NCI-H446 treated with DMSO at 0.1 percent for 48 hours (cell line): ENCODE data around the gene NEDD4L.

Source experiments
- DNase-seq: peaks from one replicate; lab custom pipeline; 2025; lab: John Stamatoyannopoulos, UW

The NEDD4L gene

DNA sequence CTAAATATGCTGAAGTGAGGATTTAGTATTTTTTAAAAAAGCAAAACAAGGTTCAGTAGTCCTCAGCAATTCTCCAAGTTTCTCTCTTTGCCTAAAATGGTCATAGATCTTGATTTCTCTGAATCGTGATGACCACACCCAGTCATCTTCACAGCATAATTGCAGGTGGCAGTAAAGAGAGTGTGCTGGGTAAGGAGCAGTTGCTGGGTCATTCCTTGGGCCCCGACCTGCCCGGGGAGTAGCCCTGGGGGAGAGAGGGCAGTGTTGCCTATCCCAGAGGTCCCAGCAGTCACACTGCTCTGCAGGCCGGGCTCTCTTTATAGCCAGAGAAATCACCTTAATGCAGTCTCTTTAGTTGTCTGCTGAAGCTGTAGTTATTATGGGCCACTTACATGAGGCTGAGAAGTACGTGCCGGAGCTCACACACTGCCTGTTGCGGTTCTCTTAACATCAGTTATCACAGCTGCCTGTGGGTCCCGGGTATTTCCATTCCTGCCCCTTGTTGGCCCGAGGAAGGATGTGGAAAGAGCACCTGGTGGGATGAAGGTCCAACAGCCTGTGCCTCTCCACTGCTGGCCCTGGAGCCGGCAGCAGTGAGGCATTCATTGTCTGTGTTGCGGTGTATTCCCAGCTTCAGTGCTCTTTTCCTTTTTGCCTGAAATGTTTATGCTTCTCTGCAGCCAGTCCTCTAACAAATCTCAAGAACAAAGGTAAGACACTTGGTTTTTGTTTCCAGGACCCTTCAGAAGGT is 354.8 kb downstream of the NEDD4L start:
- DNase-seq = no peak

DNA sequence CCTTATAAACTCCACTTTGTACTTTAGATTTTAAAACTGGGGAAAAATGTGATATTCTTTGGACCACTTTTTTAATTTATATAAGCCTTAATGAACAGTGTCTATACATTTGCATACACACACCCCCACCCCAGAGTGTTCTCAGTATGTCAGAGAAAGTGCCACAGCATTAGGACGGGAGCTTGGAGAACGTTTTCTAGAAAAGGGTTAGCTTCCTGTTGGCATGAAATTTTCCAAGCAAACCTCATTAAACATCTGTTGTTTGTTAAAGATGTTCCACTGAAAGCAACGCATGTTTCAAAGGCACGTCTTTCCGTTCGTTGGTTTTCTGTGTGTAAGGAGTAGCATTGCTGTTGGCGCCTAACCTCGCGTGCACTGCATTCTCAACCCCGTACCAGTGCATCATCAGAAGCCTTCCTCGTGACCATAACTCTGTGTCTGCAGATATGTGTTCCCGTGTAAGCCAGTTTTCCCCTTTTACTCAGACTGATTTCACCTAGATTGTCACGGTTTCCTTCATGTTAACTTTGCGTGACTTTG is 356.4 kb downstream of the NEDD4L start:
- no peak for DNase-seq

DNA sequence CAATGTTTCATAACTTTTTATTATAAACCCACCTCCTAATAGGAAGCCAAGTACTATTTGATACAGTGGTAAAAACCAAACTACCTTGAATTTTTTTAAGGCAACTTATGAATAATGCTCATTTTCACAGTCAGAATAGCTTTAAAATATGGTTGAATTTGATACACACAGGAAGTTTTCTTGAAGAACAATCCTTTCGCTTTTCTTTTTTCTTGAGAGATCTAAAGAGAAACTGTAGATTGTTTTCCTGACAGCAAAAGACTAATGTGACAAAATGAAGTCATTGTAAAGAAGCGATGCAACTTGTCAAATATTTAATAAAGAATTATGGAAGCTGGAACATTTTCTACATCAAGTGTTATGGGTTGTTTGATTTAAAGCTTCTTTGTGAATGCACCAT is 357.2 kb downstream of the NEDD4L start:
- no peak for DNase-seq

DNA sequence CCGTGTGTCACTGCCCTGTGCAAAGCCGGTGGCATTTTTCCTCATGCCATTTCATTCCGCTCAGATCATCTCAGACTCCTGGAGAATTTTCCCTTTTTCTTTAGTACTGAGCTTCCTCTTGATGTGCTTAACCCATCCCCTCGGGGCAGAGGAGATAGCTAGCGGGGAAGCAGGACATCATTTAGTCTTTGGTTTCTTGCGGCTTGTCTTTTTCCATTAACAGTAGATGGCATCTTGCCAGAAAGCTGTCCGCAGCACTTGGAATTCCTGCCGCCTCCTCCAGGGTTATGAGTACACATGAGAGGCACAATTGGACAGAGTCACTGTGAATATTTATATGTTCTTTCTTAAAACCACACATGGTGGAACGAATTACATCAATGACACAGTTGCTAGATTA is 358.2 kb downstream of the NEDD4L start:
- DNase-seq = no peak

DNA sequence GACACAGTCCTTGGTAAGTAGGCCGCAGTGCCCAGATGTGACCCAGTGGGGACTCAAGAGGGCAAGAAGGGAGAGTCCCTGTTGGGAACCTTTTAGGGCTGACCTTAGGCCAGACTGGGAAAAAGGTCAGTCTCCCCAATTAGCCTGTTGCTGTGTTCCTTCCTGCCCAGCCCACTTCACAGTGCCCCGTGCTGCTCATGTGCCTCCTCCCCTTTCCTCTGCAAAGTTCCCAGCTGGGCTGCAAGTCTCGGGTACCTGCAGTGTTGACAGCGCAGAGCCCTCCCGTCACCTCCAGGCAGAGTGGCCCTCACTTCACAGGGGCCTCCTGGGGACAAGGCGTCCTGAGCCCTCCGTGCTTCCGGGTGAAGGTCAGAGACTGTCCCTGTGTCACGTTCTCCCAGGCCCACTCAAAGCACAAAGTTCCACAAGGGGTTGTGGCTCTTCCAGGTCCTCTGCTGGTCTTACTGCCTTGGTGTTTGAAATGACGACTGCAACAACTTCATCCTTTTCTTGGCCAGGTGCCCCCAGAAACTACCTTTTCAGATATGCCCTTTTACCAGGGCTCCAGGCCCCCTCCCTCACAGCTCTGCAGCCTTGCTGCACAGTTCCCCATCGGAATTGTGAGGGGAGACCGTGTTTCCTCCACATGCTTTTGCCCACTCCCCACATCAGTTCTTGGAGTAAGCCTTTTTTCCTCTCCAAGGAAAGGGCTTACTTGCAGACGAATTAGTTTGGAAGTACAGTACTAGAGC is 359.1 kb downstream of the NEDD4L start:
- DNase-seq = no peak

DNA sequence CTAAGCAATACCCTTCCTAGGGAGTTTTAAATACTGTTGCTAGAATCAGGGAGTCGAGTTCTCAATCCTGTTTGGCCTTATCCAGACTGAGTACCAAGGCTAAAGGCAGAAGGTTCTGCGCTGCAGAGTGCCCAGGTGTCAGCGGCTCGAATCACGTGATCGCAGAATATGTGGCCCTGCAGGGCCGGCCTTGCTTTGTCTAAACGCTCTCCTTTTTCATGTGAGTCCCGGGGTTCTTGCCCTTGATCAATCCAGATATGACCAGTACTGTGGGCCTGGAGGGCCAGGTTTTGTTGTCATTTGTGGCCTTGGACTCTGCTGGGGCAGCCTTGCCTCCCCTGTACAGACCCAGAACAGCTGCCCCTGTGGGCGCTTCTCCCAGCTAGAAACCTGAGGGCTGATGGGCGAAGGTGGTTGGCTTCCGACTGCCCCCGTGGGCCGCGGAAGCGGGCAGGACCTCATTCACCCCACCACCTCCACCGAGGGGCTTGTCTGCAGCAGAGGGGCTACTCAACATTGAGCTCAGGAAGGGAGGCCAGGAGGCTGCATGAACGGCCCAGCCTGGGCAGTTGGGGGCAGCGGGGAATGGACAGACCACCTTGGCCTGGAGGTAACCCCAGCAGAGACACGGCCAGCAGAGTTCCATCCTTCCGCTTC is 359.9 kb downstream of the NEDD4L start:
- DNase-seq = no peak

DNA sequence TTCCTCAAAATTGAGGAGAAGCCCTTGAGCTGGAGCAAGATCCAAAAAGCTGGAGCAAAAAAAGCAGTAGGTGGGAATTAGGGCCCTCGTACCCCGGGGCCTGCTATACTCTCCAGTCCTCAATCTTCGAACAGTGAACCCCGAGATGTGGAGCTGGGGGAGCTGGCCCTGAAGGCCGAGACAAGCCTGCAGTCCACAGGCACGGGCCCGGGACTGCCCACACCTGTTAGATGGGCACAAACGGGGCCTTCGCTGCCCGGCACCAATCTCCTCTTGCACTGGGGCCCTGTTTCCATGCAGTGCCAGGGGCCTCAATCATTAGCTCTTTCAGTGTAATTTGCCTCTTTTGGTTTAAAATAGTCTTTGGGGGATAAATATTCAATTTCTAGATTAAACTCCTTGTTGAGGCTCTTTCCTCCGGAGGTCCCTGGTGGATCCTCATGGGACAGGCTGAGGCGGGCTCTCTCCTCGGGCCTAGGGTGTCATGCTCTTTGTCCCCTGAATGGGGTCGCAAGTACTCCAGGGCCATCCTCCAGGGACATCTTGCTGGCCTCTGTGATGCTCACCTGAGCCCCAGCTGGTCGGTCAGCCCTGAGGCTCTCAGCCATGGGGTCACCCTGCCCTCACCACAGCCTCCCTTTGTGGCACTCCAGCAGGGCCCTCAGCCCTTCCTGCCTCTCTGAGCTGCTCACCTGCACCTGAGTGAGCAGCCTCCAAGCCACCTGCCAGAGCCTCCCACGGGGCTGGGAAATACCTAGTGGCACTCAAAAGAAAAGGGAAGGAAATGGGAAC is 361.3 kb downstream of the NEDD4L start:
- DNase-seq = no peak

DNA sequence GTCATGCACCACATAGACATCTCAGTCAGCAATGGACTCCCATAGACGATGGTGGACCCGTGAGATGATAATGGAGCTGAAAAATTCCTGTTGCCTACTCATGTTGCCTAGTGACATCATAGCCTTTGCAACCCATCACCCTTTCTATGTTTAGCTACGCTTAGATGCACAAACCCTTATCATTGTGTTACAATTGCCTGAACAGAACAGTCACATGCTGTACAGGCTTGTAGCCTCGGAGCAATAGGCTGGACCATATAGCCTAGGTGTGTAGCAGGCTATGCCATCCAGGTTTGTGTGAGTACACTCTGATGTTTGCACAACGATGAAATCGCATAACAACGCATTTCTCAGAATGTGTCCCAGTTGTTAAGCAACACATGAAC is 363.2 kb downstream of the NEDD4L start:
- no peak for DNase-seq

DNA sequence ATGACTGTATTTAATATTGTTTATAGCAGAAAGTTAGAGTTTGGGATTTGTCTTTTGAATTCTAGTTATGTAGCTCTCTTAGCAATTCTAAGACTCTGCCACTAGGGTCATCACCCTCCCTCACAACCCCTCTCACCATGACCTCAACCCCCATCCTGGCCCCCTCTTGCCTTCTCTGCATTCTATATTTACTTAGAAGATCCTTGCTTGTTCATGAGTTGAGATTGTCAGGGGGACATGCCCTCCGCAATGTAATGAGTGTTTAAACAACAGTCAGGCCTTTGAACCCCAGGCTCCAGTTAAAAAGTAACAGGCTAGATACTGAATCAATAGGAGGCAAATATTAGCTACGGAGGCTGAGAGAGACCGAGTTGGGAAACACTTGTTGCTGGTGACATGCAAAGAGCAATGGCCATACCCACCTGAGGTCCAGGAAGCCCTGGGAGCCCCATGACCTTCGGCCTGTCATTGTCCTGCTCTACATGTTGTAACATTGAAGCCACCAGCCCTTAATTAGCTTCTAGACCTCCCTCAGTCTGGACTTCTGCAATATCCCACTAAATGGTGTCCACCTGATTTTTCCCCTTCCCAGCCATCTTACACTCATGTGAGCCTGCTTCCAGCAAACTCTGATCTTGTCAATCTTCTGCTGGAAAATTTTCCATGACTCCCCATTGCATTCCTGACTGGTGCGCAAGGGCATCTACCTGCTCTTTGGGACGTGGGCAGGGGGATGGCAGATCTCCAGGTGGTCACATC is 363.8 kb downstream of the NEDD4L start:
- no peak for DNase-seq

DNA sequence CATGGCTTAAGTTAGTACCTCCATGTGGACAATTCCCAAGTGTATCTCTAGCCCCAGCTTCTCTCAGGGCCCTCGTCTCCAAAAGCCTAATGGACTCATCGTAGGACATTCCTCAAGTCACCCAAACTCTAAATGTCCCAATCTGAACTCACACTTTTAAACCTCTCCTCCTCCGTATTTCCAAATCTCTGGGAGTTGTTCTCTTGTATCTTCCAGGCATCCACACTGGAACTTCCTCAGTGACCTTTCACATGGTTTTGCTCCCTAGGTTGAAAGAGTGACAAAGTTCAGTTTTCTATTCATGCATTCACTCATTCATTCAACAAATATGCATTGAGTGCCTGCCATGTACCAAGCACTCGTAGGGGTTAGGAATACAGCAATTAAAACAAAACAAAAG is 364.6 kb downstream of the NEDD4L start:
- no peak for DNase-seq

DNA sequence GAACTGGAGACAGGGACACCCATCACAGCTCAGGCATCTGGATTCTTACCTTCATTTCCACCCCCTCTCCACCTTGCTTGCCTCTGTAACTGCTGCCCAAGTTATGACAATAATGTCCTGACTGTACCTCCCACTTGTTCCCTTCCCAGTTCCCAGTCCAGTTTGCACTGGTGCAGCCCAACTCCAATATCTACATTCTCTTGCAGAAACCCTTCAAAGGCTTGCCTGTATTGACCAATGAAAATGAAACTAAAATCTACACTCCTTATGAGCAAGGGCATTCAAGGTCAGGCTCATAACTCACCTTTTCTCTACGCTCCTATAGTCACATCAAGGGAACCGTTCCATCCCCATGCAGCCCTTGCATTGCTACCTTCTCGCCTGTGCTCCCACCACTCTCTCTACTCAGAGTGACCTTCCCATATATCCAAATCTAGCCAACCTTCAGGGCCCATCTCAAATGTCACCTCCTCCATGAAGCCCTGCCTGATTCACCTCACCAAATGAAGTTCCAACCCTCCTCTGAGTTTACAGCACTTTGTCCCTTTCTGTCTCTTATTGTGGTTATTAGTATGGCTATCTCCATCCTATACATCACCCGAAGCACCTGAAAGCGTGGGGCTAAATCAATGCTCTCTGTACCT is 365.9 kb downstream of the NEDD4L start:
- no peak for DNase-seq

DNA sequence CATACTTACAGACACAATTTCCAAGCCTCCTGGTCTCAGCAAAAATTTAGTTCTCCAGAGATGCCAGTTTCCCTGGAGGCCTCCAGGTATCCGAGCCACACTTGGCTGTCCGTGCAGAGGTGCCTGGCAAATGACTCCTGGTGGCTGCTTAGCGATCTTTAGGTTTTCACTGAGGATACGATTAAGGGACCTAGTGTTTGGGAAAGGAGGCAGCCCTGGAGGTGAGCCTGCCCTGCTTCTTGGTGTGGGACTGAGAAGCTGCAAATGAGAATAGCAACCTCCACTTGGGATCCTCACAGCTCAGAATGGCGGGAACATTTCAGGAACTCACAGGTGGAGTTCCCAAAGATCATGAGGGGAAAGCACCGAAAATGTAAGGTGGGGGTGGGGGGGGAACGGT is 367.3 kb downstream of the NEDD4L start:
- DNase-seq = no peak

DNA sequence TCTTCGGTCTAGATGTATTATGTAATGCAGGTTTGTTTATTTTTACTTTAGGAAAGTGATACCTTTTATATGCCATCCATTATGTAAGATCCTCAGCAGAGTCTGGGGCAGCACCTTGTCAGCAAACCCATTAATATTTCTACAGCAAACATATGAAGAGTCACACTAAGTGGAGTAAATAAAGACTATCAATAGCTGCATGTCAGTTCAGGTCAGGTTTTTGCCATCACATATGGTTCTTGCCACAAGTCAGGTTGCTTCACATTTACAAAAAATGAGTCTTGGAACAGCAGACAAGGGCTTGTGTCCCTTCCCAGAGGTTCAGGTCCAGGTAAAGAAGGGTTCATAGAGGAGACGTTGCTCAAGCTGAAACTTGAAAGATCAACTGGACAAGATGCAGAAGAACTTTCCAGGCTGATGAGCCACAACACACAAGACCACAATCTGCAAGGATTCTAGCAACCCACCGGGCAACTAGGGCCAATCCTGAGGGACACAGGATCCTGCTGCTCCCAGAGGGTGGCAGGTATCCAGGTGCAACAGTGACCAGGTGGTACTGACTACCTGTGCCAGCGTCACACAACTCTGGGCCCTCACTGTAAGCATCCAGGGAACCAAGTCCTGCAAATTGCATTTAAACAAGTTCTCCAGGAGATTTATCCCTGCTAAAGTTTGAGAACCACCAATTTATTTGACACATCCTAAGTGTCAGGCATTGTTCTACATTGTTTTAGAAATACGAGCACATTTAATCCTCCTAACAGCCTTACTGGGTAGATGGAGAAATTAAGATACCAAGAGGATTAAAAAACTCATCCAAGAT is 369.0 kb downstream of the NEDD4L start:
- no peak for DNase-seq

DNA sequence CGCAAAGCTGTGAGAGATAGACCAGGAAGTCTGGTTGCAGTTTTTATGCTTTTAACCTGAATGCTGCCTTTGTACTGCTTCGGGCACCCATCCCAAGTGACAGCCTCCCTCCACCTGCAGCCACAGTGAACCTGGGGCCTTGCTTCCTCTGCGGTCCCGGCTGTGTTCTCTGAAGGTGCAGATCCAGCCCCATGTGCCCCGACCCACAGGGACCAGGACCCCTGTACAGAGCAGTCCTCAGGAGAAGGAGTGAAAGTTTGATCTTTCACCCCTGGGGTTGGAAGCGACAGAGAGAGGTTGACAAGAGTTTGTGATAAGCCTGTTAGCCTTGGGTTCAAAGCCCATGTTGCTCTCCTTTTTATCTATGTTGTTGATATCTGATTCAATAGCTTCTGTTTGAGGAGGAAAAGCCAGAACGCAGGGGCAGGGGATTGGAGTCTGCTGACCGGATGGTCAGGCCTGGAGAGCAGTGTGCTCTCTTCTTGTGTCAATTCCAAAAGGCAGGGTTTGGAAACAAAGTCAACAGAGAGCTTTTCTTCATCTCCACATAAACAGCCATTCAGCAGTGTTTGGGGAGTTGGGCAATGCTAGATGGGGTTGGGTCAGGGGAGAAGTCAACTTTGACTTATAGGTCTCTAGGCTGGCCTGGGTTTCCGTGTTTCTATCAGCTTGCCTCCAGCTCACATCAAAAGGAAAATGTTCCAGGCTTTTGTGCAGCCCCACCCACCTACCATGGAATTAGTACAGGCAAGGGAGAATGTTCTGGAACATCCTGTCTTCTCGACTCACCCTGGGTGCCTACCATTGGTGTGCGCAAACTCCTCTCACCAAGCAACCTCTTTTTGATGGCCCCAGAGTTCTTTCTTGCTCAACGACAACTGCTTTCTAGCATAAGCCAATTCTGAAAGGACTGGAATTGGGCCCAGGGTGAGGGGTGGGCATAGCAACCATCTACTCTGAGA is 369.9 kb downstream of the NEDD4L start:
- no peak for DNase-seq

DNA sequence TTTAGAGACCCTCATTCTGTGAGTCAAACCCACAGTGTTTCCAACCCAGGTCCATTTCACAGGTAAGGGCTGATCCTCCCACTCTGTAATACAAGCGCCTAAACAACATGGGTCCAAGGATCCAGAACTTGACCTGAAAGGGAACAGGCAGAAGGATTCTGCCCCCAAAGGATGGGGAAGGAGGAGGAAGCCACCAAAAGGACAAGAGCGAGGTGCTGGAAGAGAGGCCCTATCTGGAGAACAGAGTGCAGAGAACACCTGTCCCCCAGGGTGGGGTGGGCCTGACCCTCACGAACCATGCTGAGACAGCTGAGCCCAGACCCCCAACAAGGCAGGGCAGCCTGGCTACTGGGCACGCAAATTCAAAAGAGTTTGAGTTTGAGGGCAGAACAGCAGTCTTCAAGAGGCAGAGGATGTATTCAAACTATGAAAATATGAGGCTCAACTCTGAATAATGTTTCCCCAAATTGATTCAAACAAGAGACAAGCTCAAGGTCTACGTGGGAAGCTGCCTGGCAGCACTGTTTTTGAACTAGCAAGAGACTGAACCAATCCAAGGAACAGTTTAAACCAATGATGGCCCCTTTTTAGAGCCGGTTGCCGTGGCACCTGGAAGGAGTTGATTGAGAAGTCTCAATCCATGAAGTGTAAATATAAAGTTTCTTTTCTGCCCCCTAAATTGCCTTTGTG is 372.1 kb downstream of the NEDD4L start:
- DNase-seq = no peak

DNA sequence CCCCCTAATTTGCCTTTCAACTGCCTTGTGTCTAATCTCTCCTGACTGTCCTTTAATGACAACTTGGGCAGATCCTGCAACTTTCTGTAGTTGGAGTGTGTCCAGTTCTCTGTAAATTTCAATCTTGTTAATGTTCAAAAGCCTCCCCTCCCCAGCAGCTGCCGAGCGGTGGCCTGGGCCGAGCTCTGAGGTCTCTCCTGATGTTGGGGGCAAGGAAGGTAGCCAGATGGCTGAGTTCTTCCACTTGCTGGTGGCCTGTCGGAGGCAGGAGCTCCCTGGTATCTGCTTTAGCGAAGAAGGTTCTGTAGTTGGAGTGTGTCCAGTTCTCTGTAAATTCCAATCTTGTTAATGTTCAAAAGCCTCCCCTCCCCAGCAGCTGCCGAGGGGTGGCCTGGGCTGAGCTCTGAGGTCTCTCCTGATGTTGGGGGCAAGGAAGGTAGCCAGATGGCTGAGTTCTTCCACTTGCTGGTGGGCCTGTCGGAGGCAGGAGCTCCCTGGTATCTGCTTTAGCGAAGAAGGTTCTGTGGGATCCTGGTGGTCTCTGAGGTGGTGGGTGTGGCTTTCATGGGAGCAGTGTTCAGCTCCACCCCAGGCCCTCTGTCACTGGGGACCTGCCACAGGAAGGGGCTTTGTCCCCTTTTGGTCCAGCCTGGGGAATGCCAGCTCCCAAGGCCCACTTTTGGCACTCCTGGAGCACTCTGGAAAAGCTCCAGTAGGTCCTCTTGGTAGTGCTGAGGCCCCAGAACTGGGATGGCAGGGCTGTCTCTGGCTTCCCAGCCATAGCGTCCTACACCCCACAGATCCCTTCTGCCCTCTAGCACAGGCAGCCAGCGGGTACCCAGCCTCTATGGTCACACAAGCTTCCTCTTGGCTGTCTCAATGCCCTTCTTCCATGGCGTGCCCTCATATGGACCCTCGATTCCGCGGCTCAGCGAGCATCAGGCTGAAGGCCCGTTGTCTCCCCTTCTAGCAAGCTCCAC is 373.0 kb downstream of the NEDD4L start:
- peak; percentile 43 for DNase-seq

DNA sequence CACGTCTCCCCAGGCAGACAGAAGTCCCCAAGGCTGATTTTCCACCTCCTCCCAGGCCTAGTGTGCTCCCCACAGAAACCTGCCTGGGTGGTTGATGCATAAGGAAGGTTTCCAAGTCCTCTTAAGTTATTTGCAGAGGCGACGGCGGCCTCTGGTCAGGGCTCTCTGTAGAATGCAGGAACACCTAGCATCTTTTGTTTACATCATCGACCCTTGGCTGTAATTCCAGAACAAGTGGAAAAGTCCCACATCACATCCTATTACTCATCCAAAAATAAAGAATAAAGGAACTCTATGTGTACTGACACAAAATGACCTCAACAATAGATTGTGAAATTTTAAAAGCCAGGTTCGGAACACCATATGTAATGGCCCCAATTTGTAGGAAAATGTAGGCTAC is 373.7 kb downstream of the NEDD4L start:
- DNase-seq = no peak
